ENCODE measurements around the gene XKR7. TPM values are rescaled to one million over a fixed set of nuclear protein-coding genes. Genes with fewer than 3 reads are reported as not detected.
A peak's percentile ranks its signal among the peaks of the same experiment; 100 is the strongest.

The XKR7 gene
- total RNA-seq, 1 experiment from 2014 or later, result 1.3 TPM

- Histone ChIP-seq H2BK5ac (ENCODE audit: insufficient read length, low read length) (no peak overlapping the region), H3K56ac (ENCODE audit: insufficient read length, low read depth, low read length) (no peak overlapping the region), H4K91ac (ENCODE audit: insufficient read length, low read depth, low read length) (no peak overlapping the region), H3K23me2 (ENCODE audit: insufficient read length, low read depth, low read length, poor library complexity, severe bottlenecking) (no peaks in the 10 kb centered on the region), H2AK5ac (ENCODE audit: insufficient read length, low read length) (no peak overlapping the region), H2AFZ (ENCODE audit: low read length) (no peak overlapping the region), H4K5ac (ENCODE audit: insufficient read length, low read depth, low read length) (no peak overlapping the region), H3K79me1 (ENCODE audit: insufficient read depth, low read depth, low read length, poor library complexity, severe bottlenecking) (no peaks in the 10 kb centered on the region), H3K79me2 (ENCODE audit: insufficient read depth, low read length) (no peaks in the 10 kb centered on the region), H3K4me2 (ENCODE audit: insufficient read depth, insufficient read length, low read length) (no peak overlapping the region), H3K9me3 (ENCODE audit: control insufficient read depth, low read depth, low read length) (no peaks in the 10 kb centered on the region), H3K27me3 (ENCODE audit: insufficient read depth, low read length) (no peaks in the 10 kb centered on the region), H3K27ac (ENCODE audit: insufficient read length, low read depth, low read length) (no peak overlapping the region), H3K18ac (ENCODE audit: insufficient read length, low read depth, low read length) (no peak overlapping the region), H3K4ac (ENCODE audit: low read depth, low read length) (no peak overlapping the region), H2BK120ac (ENCODE audit: low read depth, low read length, poor library complexity, severe bottlenecking) (no peak overlapping the region), H3K9ac (ENCODE audit: extremely low read depth, insufficient read length, low read length) (no peak overlapping the region), H3K23ac (ENCODE audit: insufficient read length, low read depth, low read length) (no peak overlapping the region), H2BK15ac (ENCODE audit: low read depth, low read length) (no peak overlapping the region), H3T11ph (ENCODE audit: low read length) (no peak overlapping the region), H3K14ac (ENCODE audit: insufficient read depth, low read length) (no peak overlapping the region), H4K8ac (replicated peaks; ENCODE audit: insufficient read length, low read depth, low read length) (no peak overlapping the region), H4K20me1 (ENCODE audit: control insufficient read depth, insufficient read depth, insufficient read length) (no peaks in the 10 kb centered on the region), H2BK12ac (ENCODE audit: insufficient read length, low read depth, low read length) (no peak overlapping the region), H2BK20ac (ENCODE audit: low read depth, low read length, poor library complexity, severe bottlenecking) (no peak overlapping the region), H3K4me1 (ENCODE audit: insufficient read depth, low read length) (peaks cover 2% of the 10 kb centered on the region; the same call in 1 of the 2 replicates)
- H3K9me3 Mint-ChIP-seq, result no peaks in the 10 kb centered on the region; a peak in 1 of 5 replicates
- peaks cover 56% of the 10 kb centered on the region in 2 experiments for H3K4me1 Mint-ChIP-seq
- WGBS (ENCODE audit: extremely low coverage, insufficient read length, low lambda C conversion rate), result no CpG with 5 or more reads among the region's 7 CpGs
- no peak for TF ChIP-seq CTCF (conservative IDR thresholded peaks at IDR 0.05)
- no peaks in the 10 kb centered on the region; the same call in none of the 2 replicates for H3K27me3 Mint-ChIP-seq (ENCODE audit: low read depth)
- H3K4me3 Mint-ChIP-seq, result no peak overlapping the region
- H3K36me3 Mint-ChIP-seq (ENCODE audit: insufficient read depth in 1 of 3, low read depth in 3 of 3), result no peaks in the 10 kb centered on the region
- 0 out of 7 replicates have a peak overlapping the region, but pooled peaks of 1 of the 3 experiments have one; percentile 27 for H3K27ac Mint-ChIP-seq
- DNase-seq, result no peak
Observed at GRCh38 chr20:32009564-32009963, 41.6 kb downstream of the XKR7 start.

Measured in H9 (cell line).